Epithelial cell of proximal tubule (primary cell): ENCODE data around the gene YEATS4. TPM values are rescaled to one million over a fixed set of nuclear protein-coding genes. Genes with fewer than 3 reads are reported as not detected.

Experiments used
- DNase-seq: peaks from one replicate; pipeline ENCODE4 v3.0.0-alpha.2; 2011; ENCODE audit warnings: low read depth
- H3K4me3 ChIP-seq: 2 replicates; pipeline ENCODE4 v1.5.1; 2011; ENCODE audit warnings: low read depth, mild to moderate bottlenecking, low read length
- CTCF ChIP-seq: conservative IDR thresholded peaks from 2 replicates; pipeline ENCODE4 v1.5.1; 2012; ENCODE audit warnings: low read depth, mild to moderate bottlenecking, low read length
- total RNA-seq: library from RNA; depleted of rRNA; stranded (reverse); fragments of >200 nt; gene quantifications from 2 replicates; pipeline ENCODE4 v1.2.3, GENCODE V29; 2015

Gene YEATS4
- total RNA-seq, 1 donor from 2014 or later = 50.6 TPM

DNA sequence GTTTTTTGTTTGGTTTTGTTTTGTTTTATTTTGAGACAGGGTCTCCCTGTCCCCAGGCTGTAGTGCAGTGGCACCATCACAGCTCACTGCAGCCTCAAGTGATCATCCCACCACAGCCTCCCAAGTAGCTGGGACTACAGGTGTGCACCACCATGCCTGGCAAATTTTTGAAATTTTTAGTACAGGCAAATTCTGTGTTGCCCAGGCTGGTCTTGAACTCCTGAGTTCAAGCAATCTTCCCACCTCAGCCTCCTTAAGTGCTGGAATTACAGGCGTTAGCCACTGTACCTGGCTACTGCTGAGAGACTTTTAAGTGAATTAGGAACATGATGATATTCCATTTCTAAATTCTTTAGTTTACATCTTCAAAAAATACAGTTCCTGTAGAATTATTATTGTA lies 8.8 kb upstream of the YEATS4 start:
- TF ChIP-seq CTCF = no peak
- no peak overlapping the region for H3K4me3 ChIP-seq
- DNase-seq = no peak

GRCh38 chr12:69351462-69352236 lies 7.9 kb upstream of the YEATS4 start:
- no peak overlapping the region for H3K4me3 ChIP-seq
- no peak for TF ChIP-seq CTCF
- DNase-seq = no peak

DNA sequence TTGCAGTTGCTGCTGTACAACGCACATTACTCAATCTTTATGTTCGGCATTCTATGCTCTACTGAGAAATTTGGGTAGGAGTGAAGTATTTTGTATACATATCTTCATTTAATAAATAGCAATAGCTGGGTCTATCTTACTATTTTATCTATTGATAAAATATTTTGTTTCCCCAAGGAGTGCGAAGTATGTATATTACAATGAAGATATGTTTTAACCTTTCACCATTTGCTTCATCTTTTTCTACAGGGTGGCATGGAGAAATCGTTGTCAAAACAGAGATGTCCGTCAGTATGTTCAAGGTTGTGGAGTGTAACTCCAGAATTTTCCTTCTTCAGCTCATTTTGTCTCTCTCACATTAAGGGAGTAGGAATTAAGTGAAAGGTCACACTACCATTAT lies 6.6 kb upstream of the YEATS4 start:
- no peak overlapping the region for H3K4me3 ChIP-seq
- DNase-seq = no peak
- no peak for TF ChIP-seq CTCF

- DNase-seq = no peak
- no peak overlapping the region for H3K4me3 ChIP-seq
- no peak for TF ChIP-seq CTCF
Measured at GRCh38 chr12:69354172-69354555, 5.4 kb upstream of the YEATS4 start.

GRCh38 chr12:69354556-69355187 lies 4.9 kb upstream of the YEATS4 start:
- TF ChIP-seq CTCF = no peak
- H3K4me3 ChIP-seq = no peak overlapping the region
- no peak for DNase-seq

GRCh38 chr12:69355363-69356028 lies 4.0 kb upstream of the YEATS4 start:
- no peak for TF ChIP-seq CTCF
- no peak overlapping the region for H3K4me3 ChIP-seq
- no peak for DNase-seq

DNA sequence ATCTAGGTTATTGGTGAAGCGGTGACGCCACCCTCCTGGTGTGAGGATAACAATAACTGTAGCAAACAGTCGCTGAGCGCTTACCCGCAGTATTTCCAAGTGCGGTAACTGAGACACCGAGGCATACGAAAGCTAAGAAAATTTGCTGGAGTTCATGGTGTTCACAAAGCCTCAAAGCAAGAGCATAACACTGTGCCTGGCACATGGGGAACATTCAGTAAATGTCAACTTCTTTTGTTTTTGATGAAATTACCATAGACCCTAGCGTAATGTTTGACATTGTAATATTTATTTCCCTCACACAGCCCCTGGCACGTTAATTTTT lies 767 bp downstream of the YEATS4 start:
- no peak for TF ChIP-seq CTCF

More for the DNA sequence above, 767 bp downstream of the YEATS4 start:
- peak overlapping the region; percentile 77 for H3K4me3 ChIP-seq
- no peak for DNase-seq
